HEK293T (cell line): ENCODE results near the gene TACC2.

Experiments used
- FOXA1 ChIP-seq: fragments of 450-650 bp; IDR thresholded peaks from 2 replicates; pipeline ENCODE4 v1.6.1; 2016; ENCODE audit warnings: mild to moderate bottlenecking
- FOXM1 ChIP-seq: fragments of 450-650 bp; IDR thresholded peaks from 2 replicates; pipeline ENCODE4 v1.6.1; 2017; ENCODE audit warnings: mild to moderate bottlenecking, borderline replicate concordance
- L3MBTL2 ChIP-seq: fragments of 450-650 bp; conservative IDR thresholded peaks from 2 replicates; pipeline ENCODE4 v1.6.1; 2016; ENCODE audit warnings: mild to moderate bottlenecking

DNA sequence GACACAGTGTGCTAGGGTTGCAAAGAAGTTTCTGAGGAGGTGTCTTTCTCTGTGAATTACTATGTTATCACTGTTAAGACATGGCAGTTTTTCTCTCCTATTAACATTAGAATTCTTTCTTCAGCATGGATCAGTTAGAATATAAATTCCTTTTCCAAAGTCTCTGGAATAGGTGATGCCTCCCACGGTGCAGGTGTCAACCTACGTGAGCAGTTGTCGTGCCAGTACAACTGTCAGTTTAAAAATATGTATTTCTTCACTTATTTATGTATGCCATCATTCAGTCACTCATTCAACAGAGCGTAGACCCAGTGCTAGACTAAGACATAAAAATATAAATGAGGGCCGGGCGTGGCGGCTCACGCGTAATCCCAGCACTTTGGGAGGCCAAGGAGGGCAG is 83.5 kb downstream of the TACC2 start:
- TF ChIP-seq FOXM1 (no peak), FOXA1 (no peak), L3MBTL2 (no peak)
